ENCODE results near the gene FIGN.

FIGN gene

GRCh38 chr2:163633291-163633690, 102.5 kb downstream of the FIGN start:
- no peak for TF ChIP-seq CTCF (IDR thresholded peaks at IDR 0.05; ENCODE audit: control extremely low read depth, extremely low read depth, low read depth, missing control alignments)
- ChIA-PET CTCF (interaction anchor here (1.0 to 1.5 kb wide), 3 partner anchors 9 to 18 kb away, joined by 3 to 4 read pairs (median 3); no protein-coding TSS in a partner anchor), POLR2A (no interaction called here)
- no peak for DNase-seq (ENCODE audit: extremely low spot score)

GRCh38 chr2:163630836-163631235, 105.0 kb downstream of the FIGN start:
- no peak for TF ChIP-seq CTCF (IDR thresholded peaks at IDR 0.05; ENCODE audit: control extremely low read depth, extremely low read depth, low read depth, missing control alignments)
- ChIA-PET POLR2A (no interaction called here), CTCF (interaction anchor here (1.0 to 1.4 kb wide), 3 partner anchors 10 to 25 kb away, joined by 3 to 5 read pairs (median 5); no protein-coding TSS in a partner anchor)
- DNase-seq (ENCODE audit: extremely low spot score), result no peak

- CTCF ChIA-PET, result interaction anchor here (0.7 to 0.9 kb wide), 2 partner anchors 17 to 33 kb away, joined by 3 read pairs; no protein-coding TSS in a partner anchor
- POLR2A ChIA-PET, result no interaction called here
- no peak for DNase-seq (ENCODE audit: extremely low spot score)
- TF ChIP-seq CTCF (IDR thresholded peaks at IDR 0.05; ENCODE audit: control extremely low read depth, extremely low read depth, low read depth, missing control alignments), result no peak
Measured at GRCh38 chr2:163626639-163627109, 109.1 kb downstream of the FIGN start.

GRCh38 chr2:163626208-163626607, 109.6 kb downstream of the FIGN start:
- no peak for TF ChIP-seq CTCF (IDR thresholded peaks at IDR 0.05; ENCODE audit: control extremely low read depth, extremely low read depth, low read depth, missing control alignments)
- ChIA-PET POLR2A (no interaction called here), CTCF (interaction anchor here (1.3 kb wide), 1 partner anchor 9 kb away, joined by 4 read pairs; no protein-coding TSS in a partner anchor)
- DNase-seq (ENCODE audit: extremely low spot score), result no peak

- TF ChIP-seq CTCF (IDR thresholded peaks at IDR 0.05; ENCODE audit: control extremely low read depth, extremely low read depth, low read depth, missing control alignments), result no peak
- ChIA-PET CTCF (interaction anchor here (0.8 to 1.3 kb wide), 2 partner anchors 10 to 48 kb away, joined by 3 to 4 read pairs; no protein-coding TSS in a partner anchor), POLR2A (no interaction called here)
- no peak for DNase-seq (ENCODE audit: extremely low spot score)
Measured at GRCh38 chr2:163625632-163626031, 110.2 kb downstream of the FIGN start.

GRCh38 chr2:163621445-163622004, 114.3 kb downstream of the FIGN start:
- CTCF ChIA-PET, result no interaction called here

More at GRCh38 chr2:163621445-163622004, 114.3 kb downstream of the FIGN start:
- POLR2A ChIA-PET, result no interaction called here
- no peak for TF ChIP-seq CTCF (IDR thresholded peaks at IDR 0.05; ENCODE audit: control extremely low read depth, extremely low read depth, low read depth, missing control alignments)
- no peak for DNase-seq (ENCODE audit: extremely low spot score)
